GM18861 (cell line): Measurements from ENCODE around the gene C2orf69.

Experiments used
- ATAC-seq: cut with Tn5 transposase; IDR thresholded peaks from one replicate; pipeline ENCODE4 v1.9.1; 2021; ENCODE audit not compliant: unreplicated experiment

C2orf69 gene

GRCh38 chr2:199914372-199914958, 3.4 kb downstream of the C2orf69 start:
- no peak for ATAC-seq

GRCh38 chr2:199916980-199917379, 5.9 kb downstream of the C2orf69 start:
- ATAC-seq = no peak

- peak; percentile 74 for ATAC-seq
These were observed 11.8 kb downstream of the C2orf69 start for GRCh38 chr2:199922856-199923255.

GRCh38 chr2:199923924-199924323, 12.8 kb downstream of the C2orf69 start:
- no peak for ATAC-seq

- ATAC-seq = no peak
These were observed 15.7 kb downstream of the C2orf69 start for GRCh38 chr2:199926806-199927205.

GRCh38 chr2:199928226-199928625, 17.1 kb downstream of the C2orf69 start:
- no peak for ATAC-seq

GRCh38 chr2:199928626-199929025, 17.5 kb downstream of the C2orf69 start:
- no peak for ATAC-seq

GRCh38 chr2:199929262-199929661, 18.2 kb downstream of the C2orf69 start:
- ATAC-seq = no peak

- ATAC-seq = no peak
These were observed 21.3 kb downstream of the C2orf69 start for GRCh38 chr2:199932312-199932855.

- ATAC-seq = no peak
These were observed 22.4 kb downstream of the C2orf69 start for GRCh38 chr2:199933466-199933865.

GRCh38 chr2:199936554-199936953, 25.5 kb downstream of the C2orf69 start:
- no peak for ATAC-seq

- ATAC-seq = peak; percentile 56
These were observed 29.3 kb downstream of the C2orf69 start for GRCh38 chr2:199940373-199940772.

GRCh38 chr2:199943373-199943772, 32.3 kb downstream of the C2orf69 start:
- ATAC-seq = no peak

- ATAC-seq = no peak
These were observed 35.1 kb downstream of the C2orf69 start for GRCh38 chr2:199946196-199946595.

GRCh38 chr2:199946836-199947235, 35.7 kb downstream of the C2orf69 start:
- no peak for ATAC-seq

- ATAC-seq = no peak
These were observed 39.3 kb downstream of the C2orf69 start for GRCh38 chr2:199950396-199950795.

GRCh38 chr2:199951023-199951422, 39.9 kb downstream of the C2orf69 start:
- no peak for ATAC-seq

GRCh38 chr2:199955007-199955338, 43.9 kb downstream of the C2orf69 start:
- peak; percentile 24 for ATAC-seq

GRCh38 chr2:199955339-199956061, 44.4 kb downstream of the C2orf69 start, which contains the start of the genes MAIP1 and TYW5:
Gene MAIP1, plus strand, starts transcription at chr2:199955582. Its CDS starts 217 bp downstream, at chr2:199955799.
Gene TYW5, minus strand, starts transcription at chr2:199955491. Its CDS starts 21 bp downstream, at chr2:199955470.
- peak; percentile 72 for ATAC-seq

- ATAC-seq = no peak
These were observed 44.9 kb downstream of the C2orf69 start for GRCh38 chr2:199956062-199956380.

- no peak for ATAC-seq
These were observed 46.9 kb downstream of the C2orf69 start for GRCh38 chr2:199958014-199958413.

- peak; percentile 63 for ATAC-seq
These were observed 51.1 kb downstream of the C2orf69 start for GRCh38 chr2:199962203-199962602.
